K562 (cell line): ENCODE results near the gene CPHXL2. TPM values are rescaled to one million over a fixed set of nuclear protein-coding genes. Genes with fewer than 3 reads are reported as not detected.

ENCODE experiments used
- CEBPG ChIP-seq, 3 experiments: fragments of 200-800 bp in 1 of 3; sonication (Bioruptor generic) in 1 of 3; sonication (generic) in 1 of 3; formaldehyde crosslinking in 1 of 3; IDR thresholded peaks in 2 of 3; conservative IDR thresholded peaks in 1 of 3; 2 replicates each; pipeline versions ENCODE4 v1.6.1 to v1.8.0; 2016 to 2022; ENCODE audit warnings: missing compliant biosample characterization in 2 of 3, missing genetic modification characterization in 2 of 3, mild to moderate bottlenecking in 1 of 3, missing genetic modification reagents in 1 of 3
- GATA2 ChIP-seq: sonication (generic); formaldehyde crosslinking; IDR thresholded peaks from 2 replicates; pipeline ENCODE4 v1.4.0; 2020; ENCODE audit warnings: mild to moderate bottlenecking, missing genetic modification reagents
- IRF2 ChIP-seq: sonication (generic); formaldehyde crosslinking; IDR thresholded peaks from 2 replicates; pipeline ENCODE4 v1.8.1; 2022; ENCODE audit warnings: mild to moderate bottlenecking, missing genetic modification reagents
- NUFIP1 ChIP-seq: fragments of 450-650 bp; IDR thresholded peaks from 2 replicates; pipeline ENCODE4 v1.6.1; 2018; ENCODE audit not compliant: partially characterized antibody
- RFX5 ChIP-seq: IDR thresholded peaks from 2 replicates; pipeline ENCODE4 v1.6.1; 2011; ENCODE audit warnings: low read depth, mild to moderate bottlenecking, improper control_type of control experiment, low read length
- SMAD4 ChIP-seq: fragments of 250-450 bp; sonication (Bioruptor Pico); conservative IDR thresholded peaks from 2 replicates; pipeline ENCODE4 v1.8.0; 2021; ENCODE audit warnings: inconsistent platforms, mild to moderate bottlenecking, moderate library complexity
- SP1 ChIP-seq: sonication (generic); formaldehyde crosslinking; IDR thresholded peaks from 2 replicates; pipeline ENCODE4 v1.8.1; 2022; ENCODE audit warnings: mild to moderate bottlenecking, missing genetic modification reagents
- SREBF2 ChIP-seq: sonication (generic); formaldehyde crosslinking; IDR thresholded peaks from 2 replicates; pipeline ENCODE4 v1.4.0; 2020; ENCODE audit warnings: mild to moderate bottlenecking, missing genetic modification reagents
- THAP7 ChIP-seq: fragments of 250-450 bp; sonication (Bioruptor Pico); IDR thresholded peaks from 2 replicates; pipeline ENCODE4 v1.5.0; 2021
- U2AF2 ChIP-seq: fragments of 200-400 bp; formaldehyde crosslinking; optimal IDR thresholded peaks from 2 replicates; pipeline ENCODE3; 2017; ENCODE audit warnings: low read depth, mild to moderate bottlenecking, low read length
- ZNF398 ChIP-seq: fragments of 250-450 bp; sonication (Bioruptor Pico); IDR thresholded peaks from 2 replicates; pipeline ENCODE4 v1.8.0; 2021; ENCODE audit warnings: moderate library complexity, mild to moderate bottlenecking, inconsistent platforms
- ZNF764 ChIP-seq: fragments of 250-450 bp; sonication (Bioruptor Pico); IDR thresholded peaks from 2 replicates; pipeline ENCODE4 v1.4.0; 2020; ENCODE audit warnings: low read depth, mild to moderate bottlenecking, moderate library complexity
- ZZZ3 ChIP-seq: fragments of 450-650 bp; IDR thresholded peaks from 2 replicates; pipeline ENCODE4 v1.6.1; 2016; ENCODE audit warnings: antibody characterized with exemption, mild to moderate bottlenecking, moderate library complexity
- polyA plus RNA-seq, 8 experiments: library from polyadenylated mRNA; depleted of rRNA in 4 of 8; stranded (reverse) in 5 of 8; unstranded in 3 of 8; fragments of >200 nt; fragmentation: Nextera tagmentation in 2 of 8; fragmentation: Illumina TruSeq in 1 of 8; extraction: Ambion mirVana in 2 of 8; extraction: Trizol in 1 of 8; gene quantifications; 2 replicates each; pipeline versions ENCODE4 v1.2.1 to v1.2.3, GENCODE V29; 2011 to 2014; ENCODE audit warnings: inconsistent platforms in 1 of 8, missing spikeins in 1 of 8
- total RNA-seq, 7 experiments: library from RNA; depleted of rRNA in 6 of 7; stranded (reverse); fragments of >200 nt in 6 of 7; fragmentation: Illumina TruSeq in 2 of 7; extraction: Trizol in 2 of 7; gene quantifications; 2 replicates each; pipeline versions ENCODE4 v1.2.1 to v1.2.3, GENCODE V29; 2011 to 2021; ENCODE audit warnings: low replicate concordance in 1 of 7
- TF ChIP-seq, protein P1 (sequence below): fragments of 250-450 bp; sonication (Bioruptor Pico); IDR thresholded peaks from 2 replicates; pipeline ENCODE4 v1.5.0; 2021
- TF ChIP-seq, protein P2 (sequence below): sonication (generic); formaldehyde crosslinking; IDR thresholded peaks from 2 replicates; pipeline ENCODE4 v1.8.1; 2023; ENCODE audit warnings: mild to moderate bottlenecking, missing genetic modification reagents, moderate library complexity
- TF ChIP-seq, protein P3 (sequence below): fragments of 200-800 bp; sonication (Bioruptor generic); IDR thresholded peaks from 2 replicates; pipeline ENCODE4 v1.6.1; 2016; ENCODE audit warnings: missing genetic modification characterization, missing compliant biosample characterization

Gene CPHXL2
- total and polyA plus RNA-seq, 9 of the 15 experiments (the other 6 are each of a cell fraction or from before 2014, with no cell fraction given): not detected

DNA sequence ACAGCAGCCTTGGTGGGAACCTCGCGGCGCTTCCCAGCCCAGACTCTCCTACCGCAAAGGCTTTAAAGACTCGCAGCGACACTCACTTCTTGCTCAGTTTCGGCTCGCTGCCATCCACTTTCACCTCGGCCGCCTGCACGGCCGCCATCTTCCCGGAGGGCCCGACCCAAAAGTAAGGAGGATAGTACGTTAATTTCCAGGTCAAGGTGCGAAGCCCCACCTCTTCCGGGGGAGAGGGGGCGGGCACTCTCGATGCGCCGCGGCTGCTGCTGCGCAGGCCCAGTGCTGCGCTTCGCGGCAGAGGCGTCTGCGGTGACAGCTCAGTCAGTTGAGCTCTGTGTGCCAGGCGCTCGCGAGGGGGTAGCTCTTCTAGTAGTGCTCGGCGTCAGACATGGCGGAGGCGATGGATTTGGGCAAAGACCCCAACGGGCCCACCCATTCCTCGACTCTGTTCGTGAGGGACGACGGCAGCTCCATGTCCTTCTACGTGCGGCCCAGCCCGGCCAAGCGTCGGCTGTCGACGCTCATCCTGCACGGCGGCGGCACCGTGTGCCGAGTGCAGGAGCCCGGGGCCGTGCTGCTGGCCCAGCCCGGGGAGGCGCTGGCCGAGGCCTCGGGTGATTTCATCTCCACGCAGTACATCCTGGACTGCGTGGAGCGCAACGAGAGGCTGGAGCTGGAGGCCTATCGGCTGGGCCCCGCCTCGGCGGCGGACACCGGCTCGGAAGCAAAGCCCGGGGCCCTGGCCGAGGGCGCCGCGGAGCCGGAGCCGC lies 29.1 kb downstream of the CPHXL2 start, which contains the start of the genes KARS1 and TERF2IP (continued):
- TF ChIP-seq, protein P1, sequence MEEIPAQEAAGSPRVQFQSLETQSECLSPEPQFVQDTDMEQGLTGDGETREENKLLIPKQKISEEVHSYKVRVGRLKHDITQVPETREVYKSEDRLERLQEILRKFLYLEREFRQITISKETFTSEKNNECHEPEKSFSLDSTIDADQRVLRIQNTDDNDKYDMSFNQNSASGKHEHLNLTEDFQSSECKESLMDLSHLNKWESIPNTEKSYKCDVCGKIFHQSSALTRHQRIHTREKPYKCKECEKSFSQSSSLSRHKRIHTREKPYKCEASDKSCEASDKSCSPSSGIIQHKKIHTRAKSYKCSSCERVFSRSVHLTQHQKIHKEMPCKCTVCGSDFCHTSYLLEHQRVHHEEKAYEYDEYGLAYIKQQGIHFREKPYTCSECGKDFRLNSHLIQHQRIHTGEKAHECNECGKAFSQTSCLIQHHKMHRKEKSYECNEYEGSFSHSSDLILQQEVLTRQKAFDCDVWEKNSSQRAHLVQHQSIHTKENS (CRISPR knock-in tag): no peak
- TF ChIP-seq ZNF398 (CRISPR knock-in tag) (no peak), GATA2 (CRISPR knock-in tag) (no peak), U2AF2 (no peak), SP1 (CRISPR knock-in tag) (no peak; the same call in none of the 2 replicates), ZNF764 (CRISPR knock-in tag) (no peak), RFX5 (no peak), IRF2 (no peak), SMAD4 (CRISPR knock-in tag) (0 out of 2 replicates have a peak, but pooled peaks have one; percentile 35), ZZZ3 (no peak), NUFIP1 (no peak), SREBF2 (CRISPR knock-in tag) (no peak), THAP7 (CRISPR knock-in tag) (no peak), CEBPG (CRISPR knock-in tag; IDR thresholded peaks at IDR 0.05) (no peak), CEBPG (tag; conservative IDR thresholded peaks at IDR 0.05 in 1 of 2, IDR thresholded peaks at IDR 0.05 in 1 of 2) (no peak)
- TF ChIP-seq, protein P2, sequence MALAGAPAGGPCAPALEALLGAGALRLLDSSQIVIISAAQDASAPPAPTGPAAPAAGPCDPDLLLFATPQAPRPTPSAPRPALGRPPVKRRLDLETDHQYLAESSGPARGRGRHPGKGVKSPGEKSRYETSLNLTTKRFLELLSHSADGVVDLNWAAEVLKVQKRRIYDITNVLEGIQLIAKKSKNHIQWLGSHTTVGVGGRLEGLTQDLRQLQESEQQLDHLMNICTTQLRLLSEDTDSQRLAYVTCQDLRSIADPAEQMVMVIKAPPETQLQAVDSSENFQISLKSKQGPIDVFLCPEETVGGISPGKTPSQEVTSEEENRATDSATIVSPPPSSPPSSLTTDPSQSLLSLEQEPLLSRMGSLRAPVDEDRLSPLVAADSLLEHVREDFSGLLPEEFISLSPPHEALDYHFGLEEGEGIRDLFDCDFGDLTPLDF: no peak; the same call in 1 of the 2 replicates
- TF ChIP-seq, protein P3, sequence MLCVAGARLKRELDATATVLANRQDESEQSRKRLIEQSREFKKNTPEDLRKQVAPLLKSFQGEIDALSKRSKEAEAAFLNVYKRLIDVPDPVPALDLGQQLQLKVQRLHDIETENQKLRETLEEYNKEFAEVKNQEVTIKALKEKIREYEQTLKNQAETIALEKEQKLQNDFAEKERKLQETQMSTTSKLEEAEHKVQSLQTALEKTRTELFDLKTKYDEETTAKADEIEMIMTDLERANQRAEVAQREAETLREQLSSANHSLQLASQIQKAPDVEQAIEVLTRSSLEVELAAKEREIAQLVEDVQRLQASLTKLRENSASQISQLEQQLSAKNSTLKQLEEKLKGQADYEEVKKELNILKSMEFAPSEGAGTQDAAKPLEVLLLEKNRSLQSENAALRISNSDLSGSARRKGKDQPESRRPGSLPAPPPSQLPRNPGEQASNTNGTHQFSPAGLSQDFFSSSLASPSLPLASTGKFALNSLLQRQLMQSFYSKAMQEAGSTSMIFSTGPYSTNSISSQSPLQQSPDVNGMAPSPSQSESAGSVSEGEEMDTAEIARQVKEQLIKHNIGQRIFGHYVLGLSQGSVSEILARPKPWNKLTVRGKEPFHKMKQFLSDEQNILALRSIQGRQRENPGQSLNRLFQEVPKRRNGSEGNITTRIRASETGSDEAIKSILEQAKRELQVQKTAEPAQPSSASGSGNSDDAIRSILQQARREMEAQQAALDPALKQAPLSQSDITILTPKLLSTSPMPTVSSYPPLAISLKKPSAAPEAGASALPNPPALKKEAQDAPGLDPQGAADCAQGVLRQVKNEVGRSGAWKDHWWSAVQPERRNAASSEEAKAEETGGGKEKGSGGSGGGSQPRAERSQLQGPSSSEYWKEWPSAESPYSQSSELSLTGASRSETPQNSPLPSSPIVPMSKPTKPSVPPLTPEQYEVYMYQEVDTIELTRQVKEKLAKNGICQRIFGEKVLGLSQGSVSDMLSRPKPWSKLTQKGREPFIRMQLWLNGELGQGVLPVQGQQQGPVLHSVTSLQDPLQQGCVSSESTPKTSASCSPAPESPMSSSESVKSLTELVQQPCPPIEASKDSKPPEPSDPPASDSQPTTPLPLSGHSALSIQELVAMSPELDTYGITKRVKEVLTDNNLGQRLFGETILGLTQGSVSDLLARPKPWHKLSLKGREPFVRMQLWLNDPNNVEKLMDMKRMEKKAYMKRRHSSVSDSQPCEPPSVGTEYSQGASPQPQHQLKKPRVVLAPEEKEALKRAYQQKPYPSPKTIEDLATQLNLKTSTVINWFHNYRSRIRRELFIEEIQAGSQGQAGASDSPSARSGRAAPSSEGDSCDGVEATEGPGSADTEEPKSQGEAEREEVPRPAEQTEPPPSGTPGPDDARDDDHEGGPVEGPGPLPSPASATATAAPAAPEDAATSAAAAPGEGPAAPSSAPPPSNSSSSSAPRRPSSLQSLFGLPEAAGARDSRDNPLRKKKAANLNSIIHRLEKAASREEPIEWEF (CRISPR knock-in tag): no peak
